HG03457 (cell line): ENCODE results near the gene TRMU.
"Not testable (repeated sequence)": the region's sequence is repeated elsewhere in the genome, so short reads cannot be mapped to it uniquely, and the experiment has no call there.

ENCODE experiments used
- ATAC-seq: cut with Tn5 transposase; IDR thresholded peaks from one replicate; pipeline ENCODE4 v1.9.1; 2021; ENCODE audit warnings: moderate number of reproducible peaks; ENCODE audit not compliant: unreplicated experiment

The TRMU gene

GRCh38 chr22:46381731-46382130 lies 46.2 kb downstream of the TRMU start:
- ATAC-seq, result no peak

- ATAC-seq, result no peak
Observed at GRCh38 chr22:46382524-46382923, 47.0 kb downstream of the TRMU start.

- no peak for ATAC-seq
Observed at GRCh38 chr22:46386312-46386711, 50.8 kb downstream of the TRMU start.

DNA sequence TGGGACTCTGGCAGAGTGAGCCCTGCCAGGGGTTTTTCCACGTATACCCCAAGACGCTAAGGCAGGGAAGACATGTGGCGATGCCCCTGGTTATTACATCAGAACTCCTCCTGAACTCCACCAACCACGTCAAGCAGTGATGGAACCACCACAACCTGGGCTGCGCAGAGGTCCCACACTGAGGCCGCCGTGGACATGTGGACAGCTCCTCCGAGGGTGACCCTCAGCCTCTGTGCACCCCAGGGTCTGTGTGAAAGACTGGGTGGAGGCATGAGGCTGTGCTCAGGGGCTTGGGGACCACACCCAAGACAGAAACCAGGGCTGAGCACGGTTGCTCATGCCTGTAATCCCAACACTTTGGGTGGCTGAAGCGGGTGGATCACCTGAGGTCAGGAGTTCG lies 52.2 kb downstream of the TRMU start:
- ATAC-seq, result no peak

GRCh38 chr22:46388647-46389046 lies 53.1 kb downstream of the TRMU start:
- ATAC-seq, result no peak

GRCh38 chr22:46389081-46389480 lies 53.6 kb downstream of the TRMU start:
- ATAC-seq, result no peak

DNA sequence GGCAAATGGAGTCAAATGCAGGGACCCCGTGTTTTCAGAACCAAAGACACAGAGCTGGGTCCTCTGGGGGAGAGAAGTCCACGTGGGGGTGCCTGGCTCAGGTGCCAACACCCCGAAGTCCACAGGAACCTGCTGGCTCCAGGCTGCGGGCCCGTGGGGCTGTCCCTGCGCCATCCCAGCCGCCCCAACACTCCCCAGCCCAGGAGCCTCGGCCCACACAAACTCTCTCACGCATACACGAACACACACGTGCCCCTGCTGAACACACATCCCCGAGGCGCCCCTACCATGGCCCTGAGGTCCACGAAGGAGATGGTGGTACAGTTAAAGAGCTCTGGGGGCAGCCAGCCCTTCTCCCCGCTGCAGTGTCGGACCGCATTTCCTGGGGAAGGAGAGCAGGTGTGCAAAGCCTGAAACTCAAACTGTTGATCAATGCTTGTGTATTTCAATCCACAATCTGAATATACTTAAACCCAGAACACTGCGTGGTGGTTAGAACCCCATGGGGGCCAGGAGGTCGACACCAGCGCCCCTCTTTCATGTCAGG lies 54.7 kb downstream of the TRMU start:
- no peak for ATAC-seq

GRCh38 chr22:46390652-46391301 lies 55.3 kb downstream of the TRMU start:
- no peak for ATAC-seq

DNA sequence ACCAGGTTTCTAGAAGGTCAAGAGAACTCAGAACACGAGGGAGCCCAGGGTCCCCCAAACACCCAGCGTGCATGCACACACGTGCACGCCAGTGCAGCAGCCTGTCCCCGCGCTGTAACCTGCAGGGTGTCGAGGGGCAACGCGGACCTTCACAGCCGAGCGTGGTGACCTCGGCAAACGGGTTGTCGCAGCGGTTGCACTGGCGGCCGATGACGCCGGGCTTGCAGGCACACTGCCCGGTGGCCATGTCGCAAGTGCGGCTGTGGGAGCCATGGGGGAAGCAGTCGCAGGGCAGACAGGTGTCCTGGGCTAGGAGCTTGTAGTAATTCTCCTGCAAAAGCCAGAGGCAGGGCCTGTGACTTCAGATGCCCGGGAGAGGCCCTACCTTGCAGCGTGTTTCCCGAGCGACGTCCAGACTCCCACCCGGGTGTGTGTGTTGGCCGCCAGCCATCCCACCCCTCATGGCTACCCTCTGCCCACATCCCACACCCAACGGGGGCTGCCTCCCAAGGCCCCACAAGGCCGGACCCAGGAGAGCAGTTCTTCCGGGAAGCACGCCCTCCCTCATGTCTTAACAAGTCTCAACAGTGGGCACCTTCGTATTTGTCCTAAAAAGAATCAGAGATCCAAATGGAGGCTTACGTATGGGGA lies 56.1 kb downstream of the TRMU start:
- ATAC-seq, result no peak

DNA sequence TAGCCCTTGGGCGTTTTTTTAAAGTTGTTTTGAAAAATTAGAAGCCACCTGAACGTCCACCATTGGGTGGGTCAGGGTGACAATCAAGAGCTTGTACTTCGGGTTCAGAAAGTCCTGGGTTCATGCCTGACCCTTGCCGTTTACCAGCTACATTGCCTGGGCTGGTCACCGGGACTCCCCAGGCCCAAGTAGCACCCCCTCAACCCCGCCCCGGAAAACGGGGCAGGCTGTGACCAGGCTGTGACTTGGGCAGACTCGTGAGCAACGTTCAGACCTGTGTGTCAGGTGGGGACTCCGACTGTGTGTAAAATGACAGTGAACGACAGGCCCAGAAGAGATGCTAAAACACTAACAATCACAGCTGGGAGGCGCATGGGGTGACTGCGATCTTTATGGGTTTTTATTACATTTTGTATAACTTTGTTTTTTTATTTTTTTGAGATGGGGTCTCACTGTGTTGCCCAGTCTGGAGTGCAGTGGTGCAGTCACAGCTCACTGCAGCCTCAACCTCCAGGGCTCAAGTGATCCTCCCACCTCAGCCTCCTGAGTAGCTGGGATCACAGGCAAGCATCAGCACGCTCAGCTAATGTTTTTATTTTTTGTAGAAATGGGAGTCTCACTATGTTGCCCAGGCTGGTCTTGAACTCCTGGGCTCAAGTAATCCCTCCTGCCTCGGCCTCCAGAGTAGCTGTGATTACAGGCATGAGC lies 56.8 kb downstream of the TRMU start:
- no peak for ATAC-seq

DNA sequence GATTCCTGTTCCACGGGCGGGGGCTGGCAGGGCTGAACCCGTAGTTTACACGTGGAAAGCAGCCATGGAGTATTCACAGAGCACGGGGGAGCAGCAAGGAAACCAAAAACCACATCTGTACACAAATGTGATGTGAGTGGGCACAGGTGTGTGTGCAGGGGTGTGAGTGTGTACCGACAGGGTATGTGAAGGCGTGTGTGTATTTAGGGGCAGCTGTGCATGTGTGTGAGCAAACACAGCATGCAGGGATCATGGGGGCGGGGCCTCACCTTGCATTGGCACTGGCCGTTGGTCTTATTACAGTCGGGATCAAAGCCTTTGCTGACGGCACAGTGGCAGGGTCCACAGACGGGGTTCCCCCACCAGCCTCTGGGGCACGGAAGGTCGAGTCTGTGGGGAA lies 58.4 kb downstream of the TRMU start:
- no peak for ATAC-seq

GRCh38 chr22:46394622-46395021 lies 59.1 kb downstream of the TRMU start:
- no peak for ATAC-seq

- ATAC-seq, result no peak
Observed at GRCh38 chr22:46395145-46395544, 59.6 kb downstream of the TRMU start.

DNA sequence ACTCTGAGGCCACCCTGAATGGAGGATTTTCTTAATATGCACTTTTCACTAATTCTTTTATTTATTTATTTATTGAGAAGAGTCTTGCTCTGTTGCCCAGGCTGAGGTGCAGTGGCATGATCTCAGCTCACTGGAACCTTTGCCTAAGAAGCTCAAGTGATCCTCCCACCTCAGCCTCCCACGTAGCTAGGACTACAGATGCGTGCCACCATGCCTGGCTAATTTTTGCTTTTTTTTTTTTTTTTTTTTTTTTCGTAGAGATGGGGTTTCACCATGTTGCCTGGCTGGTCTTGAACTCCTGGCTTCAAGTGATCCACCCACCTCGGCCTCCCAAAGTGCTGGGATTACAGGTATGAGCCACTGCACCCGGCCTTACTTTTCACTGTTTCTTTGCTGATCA lies 61.5 kb downstream of the TRMU start:
- ATAC-seq, result not testable (repeated sequence)

- no peak for ATAC-seq
Observed at GRCh38 chr22:46397514-46397913, 62.0 kb downstream of the TRMU start.

GRCh38 chr22:46397951-46398350 lies 62.4 kb downstream of the TRMU start:
- ATAC-seq, result no peak

DNA sequence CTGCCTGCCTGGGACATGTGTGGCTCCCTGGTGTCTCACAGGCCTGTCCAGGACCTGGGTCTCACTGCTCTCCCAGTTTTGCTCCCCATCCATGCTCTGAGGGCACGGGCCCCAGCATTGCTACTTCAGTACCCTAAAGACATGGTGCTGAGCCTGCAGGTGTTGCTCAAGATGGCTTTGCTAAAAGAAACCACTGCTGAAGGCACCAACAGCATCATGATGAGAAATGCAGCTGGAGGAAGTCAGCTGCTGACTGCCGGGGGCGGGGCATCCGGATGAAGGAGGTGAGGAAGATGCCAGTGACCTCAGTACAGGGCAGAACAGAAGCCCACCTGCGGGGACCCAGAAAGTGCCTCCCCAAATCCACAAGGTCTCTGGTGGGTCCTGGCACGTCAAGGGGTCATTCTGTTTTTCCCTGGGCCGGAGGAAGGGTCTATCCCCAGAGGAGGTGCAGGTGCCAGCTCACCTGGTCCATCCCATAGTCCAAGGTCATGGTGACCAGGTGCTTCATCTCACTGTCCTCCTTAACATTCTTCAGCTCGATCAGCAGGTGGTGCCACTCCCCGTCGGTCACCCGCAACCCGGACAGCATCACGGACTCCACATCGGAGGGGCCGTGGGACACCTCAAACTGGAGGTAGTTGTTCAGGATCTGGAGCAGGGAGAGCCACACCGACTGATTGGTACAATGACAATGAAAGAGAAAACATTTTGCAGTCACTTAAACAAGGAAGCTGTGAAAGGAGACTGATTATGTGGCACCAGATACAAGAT lies 63.9 kb downstream of the TRMU start:
- no peak for ATAC-seq

GRCh38 chr22:46401370-46401769 lies 65.9 kb downstream of the TRMU start:
- ATAC-seq, result no peak

GRCh38 chr22:46402505-46402904 lies 67.0 kb downstream of the TRMU start:
- ATAC-seq, result no peak

- ATAC-seq, result not testable (repeated sequence)
Observed at GRCh38 chr22:46403880-46404279, 68.4 kb downstream of the TRMU start.

GRCh38 chr22:46405901-46406300 lies 70.4 kb downstream of the TRMU start:
- no peak for ATAC-seq
